ENCODE measurements around the gene AKT2.

DNA sequence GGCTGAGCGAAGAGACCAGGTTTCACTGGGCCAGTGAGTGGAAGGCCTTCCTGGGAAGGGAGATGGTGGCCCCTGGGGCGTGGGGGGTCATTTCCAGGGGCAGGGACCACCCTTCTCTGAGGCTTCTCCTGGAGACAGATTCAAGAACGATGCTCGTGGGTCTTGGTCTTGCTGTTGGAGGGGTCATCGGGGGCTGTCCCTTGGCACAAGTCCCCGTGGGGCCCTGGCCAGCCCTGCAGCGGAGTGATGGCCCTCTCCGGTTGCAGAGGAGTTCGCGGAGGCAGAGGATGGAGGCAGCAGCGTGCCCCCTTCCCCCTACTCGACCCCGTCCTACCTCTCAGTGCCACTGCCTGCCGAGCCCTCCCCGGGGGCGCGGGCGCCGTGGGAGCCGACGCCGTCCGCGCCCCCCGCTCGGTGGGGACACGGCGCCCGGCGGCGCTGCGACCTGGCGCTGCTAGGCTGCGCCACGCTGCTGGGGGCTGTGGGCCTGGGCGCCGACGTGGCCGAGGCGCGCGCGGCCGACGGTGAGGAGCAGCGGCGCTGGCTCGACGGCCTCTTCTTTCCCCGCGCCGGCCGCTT is 71.8 kb downstream of the AKT2 start:
- TF ChIP-seq CTCF (IDR thresholded peaks at IDR 0.05; ENCODE audit: low read depth, low read length) (no peak), POLR2A (IDR thresholded peaks at IDR 0.05; ENCODE audit: extremely low read depth, insufficient read length) (no peak), MYC (IDR thresholded peaks at IDR 0.05; ENCODE audit: low read depth, low read length) (no peak)
- TF ChIP-seq, protein P1, sequence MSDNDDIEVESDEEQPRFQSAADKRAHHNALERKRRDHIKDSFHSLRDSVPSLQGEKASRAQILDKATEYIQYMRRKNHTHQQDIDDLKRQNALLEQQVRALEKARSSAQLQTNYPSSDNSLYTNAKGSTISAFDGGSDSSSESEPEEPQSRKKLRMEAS (IDR thresholded peaks at IDR 0.05; ENCODE audit: low read depth, low read length) = no peak

All from NB4 (cell line).